ENCODE measurements around the gene LYL1. TPM values are rescaled to one million over a fixed set of nuclear protein-coding genes. Genes with fewer than 3 reads are reported as not detected.
A peak's percentile ranks its signal among the peaks of the same experiment; 100 is the strongest.

The LYL1 gene
- total and polyA plus RNA-seq, 9 of the 15 experiments (the other 6 are each of a cell fraction or from before 2014, with no cell fraction given): 1.3 to 266 (median 34.0) TPM

DNA sequence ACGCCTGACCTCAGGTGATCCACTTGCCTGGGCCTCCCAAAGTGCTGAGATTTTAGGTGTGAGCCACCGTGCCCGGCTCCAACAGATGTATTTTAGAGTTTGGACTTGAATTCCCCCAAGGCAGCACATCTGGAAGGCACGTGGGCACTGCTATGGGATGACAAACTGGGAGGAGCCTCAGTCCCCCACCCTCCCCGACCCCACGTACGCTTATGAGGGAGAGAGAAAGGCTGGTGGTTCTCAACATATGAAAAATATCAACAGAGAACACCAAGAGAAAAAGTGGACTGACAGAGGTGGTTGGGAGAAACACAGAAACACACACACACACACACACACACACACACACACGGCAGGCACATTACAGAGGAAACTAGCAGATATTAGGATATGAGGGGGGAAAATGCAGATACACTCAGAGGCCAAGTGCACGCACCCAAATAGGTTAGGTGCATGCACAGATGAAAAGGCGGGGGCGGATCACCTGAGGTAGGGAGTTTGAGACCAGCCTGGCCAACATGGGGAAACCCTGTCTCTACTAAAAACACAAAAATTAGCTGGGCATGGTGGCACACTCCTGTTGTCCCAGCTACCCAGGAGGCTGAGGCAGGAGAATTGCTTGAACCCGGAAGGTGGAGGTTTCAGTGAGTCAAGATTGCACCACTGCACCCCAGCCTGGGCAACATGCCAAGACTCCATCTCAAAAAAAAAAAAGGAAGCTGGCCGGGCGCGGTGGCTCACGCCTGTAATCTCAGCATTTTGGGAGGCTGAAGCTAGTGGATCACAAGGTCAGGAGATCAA, 44.3 kb upstream of the LYL1 start (continued):
- TF ChIP-seq ZNF740 (CRISPR knock-in tag; IDR thresholded peaks at IDR 0.05) (no peak), ZNF740 (tag; IDR thresholded peaks at IDR 0.05) (no peak), ARID1B (IDR thresholded peaks at IDR 0.05) (peak; percentile 52; the same call in 1 of the 2 replicates), TRIM25 (IDR thresholded peaks at IDR 0.05; ENCODE audit: borderline replicate concordance) (no peak), NR2C2 (CRISPR knock-in tag; IDR thresholded peaks at IDR 0.05) (no peak), NR2C2 (tag; IDR thresholded peaks at IDR 0.05) (peak; percentile 40; the same call in 1 of the 2 replicates), OTX1 (CRISPR knock-in tag; IDR thresholded peaks at IDR 0.05) (0 out of 2 replicates have a peak, but pooled peaks have one; percentile 29), SMARCE1 (IDR thresholded peaks at IDR 0.05) (peak; percentile 75; the same call in 1 of the 2 replicates), CREBBP (IDR thresholded peaks at IDR 0.05; ENCODE audit: low read depth, low read length) (no peak), RNF2 (IDR thresholded peaks at IDR 0.05) (no peak), RBM34 (IDR thresholded peaks at IDR 0.05; ENCODE audit: borderline replicate concordance, insufficient read depth, low read length) (no peak), HDAC8 (tag; IDR thresholded peaks at IDR 0.05) (no peak), CHD4 (IDR thresholded peaks at IDR 0.05; ENCODE audit: insufficient read depth, insufficient replicate concordance, low read depth, low read length, poor library complexity, severe bottlenecking) (no peak), SP1 (CRISPR knock-in tag; IDR thresholded peaks at IDR 0.05) (no peak), TOE1 (IDR thresholded peaks at IDR 0.05; ENCODE audit: borderline replicate concordance) (no peak), TOE1 (CRISPR knock-in tag; IDR thresholded peaks at IDR 0.05; ENCODE audit: borderline replicate concordance, low read depth) (no peak), ATF2 (CRISPR knock-in tag; IDR thresholded peaks at IDR 0.05) (no peak)
- TF ChIP-seq, protein P1, sequence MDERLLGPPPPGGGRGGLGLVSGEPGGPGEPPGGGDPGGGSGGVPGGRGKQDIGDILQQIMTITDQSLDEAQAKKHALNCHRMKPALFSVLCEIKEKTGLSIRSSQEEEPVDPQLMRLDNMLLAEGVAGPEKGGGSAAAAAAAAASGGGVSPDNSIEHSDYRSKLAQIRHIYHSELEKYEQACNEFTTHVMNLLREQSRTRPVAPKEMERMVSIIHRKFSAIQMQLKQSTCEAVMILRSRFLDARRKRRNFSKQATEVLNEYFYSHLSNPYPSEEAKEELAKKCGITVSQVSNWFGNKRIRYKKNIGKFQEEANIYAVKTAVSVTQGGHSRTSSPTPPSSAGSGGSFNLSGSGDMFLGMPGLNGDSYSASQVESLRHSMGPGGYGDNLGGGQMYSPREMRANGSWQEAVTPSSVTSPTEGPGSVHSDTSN (CRISPR knock-in tag; IDR thresholded peaks at IDR 0.05; ENCODE audit: low read depth): no peak
- TF ChIP-seq, protein P1 (tag; conservative IDR thresholded peaks at IDR 0.05; ENCODE audit: low read depth): no peak
- TF ChIP-seq, protein P2, sequence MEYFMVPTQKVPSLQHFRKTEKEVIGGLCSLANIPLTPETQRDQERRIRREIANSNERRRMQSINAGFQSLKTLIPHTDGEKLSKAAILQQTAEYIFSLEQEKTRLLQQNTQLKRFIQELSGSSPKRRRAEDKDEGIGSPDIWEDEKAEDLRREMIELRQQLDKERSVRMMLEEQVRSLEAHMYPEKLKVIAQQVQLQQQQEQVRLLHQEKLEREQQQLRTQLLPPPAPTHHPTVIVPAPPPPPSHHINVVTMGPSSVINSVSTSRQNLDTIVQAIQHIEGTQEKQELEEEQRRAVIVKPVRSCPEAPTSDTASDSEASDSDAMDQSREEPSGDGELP (CRISPR knock-in tag; IDR thresholded peaks at IDR 0.05; ENCODE audit: borderline replicate concordance): peak; percentile 29; the same call in 1 of the 2 replicates

Data from K562 (cell line).